Inflammatory macrophage treated with lipopolysaccharide for 1 hour (primary cell): ENCODE measurements around the gene MARS1.
A peak's percentile ranks its signal among the peaks of the same experiment; 100 is the strongest.

Experiments used
- DNase-seq, 2 donors: peaks; one replicate each; pipeline ENCODE4 v3.0.0-alpha.2; 2020 to 2022

MARS1 gene

DNA sequence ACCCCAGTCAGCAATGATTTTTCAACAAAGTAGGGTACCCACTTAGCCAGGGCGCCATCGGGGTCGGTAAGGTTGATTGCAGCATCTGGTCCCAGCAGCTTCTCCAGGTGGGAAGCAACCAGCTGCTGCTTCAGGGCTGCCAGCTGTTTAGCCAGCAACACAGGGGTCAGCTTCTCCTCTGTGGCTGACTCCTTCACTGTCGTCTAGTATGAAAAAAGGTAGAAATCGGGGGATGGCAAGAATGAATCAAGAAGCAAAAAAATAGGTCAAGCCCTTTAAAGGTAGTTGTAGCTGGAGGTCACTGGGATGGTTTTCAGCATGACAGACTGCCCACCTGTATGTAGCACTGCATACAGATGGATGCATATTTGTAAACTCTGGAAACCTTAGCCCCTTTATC, 46.4 kb downstream of the MARS1 start:
- no peak for DNase-seq

DNA sequence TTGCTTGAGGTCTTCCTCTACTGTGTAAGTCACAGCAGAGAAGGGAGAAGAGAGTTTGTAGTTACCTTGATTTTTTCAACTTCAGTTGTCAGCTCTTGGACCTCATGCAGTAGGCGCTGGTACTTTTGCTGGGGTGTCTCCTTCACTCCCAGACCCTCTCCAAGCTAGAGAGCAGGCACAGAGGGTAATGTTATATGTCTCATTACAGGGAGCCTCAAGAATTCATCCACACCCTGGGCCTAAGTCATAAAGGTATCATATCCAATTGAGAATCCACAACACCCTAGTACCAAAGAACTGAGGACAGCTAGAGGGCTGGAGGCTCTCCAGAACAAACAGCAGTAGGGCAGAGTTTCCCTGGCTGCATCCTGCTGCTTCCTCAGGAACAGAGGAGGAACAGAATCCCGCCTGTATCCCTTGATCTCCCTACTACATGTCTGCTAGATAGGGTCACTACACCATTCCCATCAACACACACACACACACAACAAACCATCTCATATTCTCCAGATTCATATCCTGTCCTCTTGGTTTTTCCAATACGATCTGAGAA, 47.2 kb downstream of the MARS1 start:
- no peak for DNase-seq

DNA sequence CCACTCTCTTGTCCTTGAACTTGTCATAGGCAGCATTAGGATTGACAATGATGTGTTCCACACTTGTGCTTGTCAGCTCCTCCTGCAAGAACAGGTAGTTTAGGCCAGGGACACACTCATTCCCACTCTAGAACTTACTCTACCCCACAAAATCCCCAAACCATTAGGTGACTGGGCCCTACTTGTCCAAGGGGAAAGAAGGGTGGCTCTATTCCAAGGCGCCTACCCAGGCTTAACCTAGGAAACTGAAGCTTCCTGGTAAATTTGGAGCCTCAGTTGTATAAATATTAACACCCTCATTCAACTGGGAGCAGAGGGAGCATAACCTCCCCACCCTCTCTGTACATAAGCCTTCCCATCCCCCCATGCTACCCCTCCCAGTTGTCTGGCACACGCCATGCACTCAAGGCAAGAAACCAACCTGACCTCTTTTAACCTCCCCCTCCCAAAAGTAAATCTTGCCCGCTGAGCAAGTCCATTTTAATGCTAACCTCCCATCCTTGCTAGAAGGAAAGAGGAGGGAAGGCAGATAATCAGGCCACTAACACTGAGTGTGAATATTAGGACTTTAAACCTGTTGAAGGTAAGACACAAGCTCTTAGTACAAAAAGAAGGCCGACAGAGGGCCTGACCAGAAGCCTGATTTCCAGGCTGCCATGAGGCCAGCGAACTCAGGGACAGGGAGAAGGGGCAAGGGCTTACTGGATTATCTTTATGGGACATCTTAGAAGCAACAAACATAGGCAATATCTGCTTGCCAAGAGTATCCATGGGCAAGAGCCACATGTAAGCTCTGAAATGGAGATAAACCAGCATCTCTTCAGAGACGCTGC, 48.1 kb downstream of the MARS1 start:
- no peak for DNase-seq

DNA sequence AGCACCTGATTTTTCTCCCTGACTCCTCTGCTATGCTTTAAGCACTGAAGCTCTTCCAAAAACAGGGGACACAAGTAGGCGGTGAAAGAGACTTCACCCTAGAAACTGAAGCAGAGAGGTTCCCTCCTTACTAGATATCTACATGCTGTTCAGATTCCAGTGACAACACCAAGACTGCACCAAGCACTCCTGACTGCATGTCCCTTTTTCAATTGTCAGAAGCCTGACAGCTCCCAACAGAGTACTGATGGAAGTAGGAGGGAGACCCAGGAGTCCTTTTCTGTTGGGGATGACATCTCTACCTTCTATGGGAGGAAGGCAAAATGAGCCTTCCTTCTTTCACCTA, 48.7 kb downstream of the MARS1 start:
- no peak for DNase-seq

DNA sequence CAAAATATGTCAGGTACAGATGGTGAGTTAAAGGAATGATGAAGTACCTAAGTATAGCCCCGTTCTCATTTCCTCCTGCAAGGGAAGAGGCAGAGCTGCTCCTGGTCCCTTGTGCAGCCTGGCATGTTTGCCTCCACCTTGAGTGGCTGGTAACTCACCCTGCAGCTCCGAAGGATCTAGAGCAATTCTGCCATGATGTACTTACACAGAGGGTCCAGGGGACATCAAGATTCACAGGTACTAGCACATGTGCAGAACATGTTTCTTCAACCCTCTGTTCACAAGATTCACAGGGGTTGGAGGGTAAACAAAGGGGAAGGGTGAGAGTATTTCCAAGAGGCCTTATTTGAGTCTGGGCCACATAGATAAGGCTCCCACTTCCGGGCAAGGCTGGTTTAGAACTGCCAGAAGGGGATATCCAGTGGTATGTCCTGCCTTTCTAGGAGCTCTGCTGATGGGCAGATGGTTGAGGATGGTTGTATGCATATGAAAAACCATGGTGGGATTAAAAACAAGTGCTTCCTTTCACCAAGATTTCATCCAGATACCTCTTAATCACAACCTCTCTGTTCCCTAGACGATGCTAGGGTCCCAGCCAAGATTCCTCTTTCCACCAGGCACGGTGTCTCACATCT, 51.4 kb downstream of the MARS1 start:
- no peak for DNase-seq

DNA sequence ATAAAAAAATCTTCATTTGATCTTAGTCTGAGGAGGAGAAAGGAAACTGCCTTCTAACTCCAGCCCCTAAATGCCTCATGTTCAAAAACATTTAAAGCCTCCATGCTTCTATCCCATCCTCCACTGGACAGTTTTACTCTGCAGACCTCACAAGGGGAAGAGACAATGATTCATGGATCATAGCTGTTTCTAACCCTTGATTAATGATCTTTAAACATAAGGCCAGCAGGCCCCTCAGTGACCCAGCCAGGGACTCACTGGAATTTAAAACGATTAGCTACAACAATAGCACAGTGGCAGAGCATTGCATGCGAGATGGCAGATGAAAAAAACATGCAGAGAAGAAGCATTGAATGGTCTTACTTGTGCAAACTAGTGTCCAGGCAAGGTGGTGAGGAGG, 53.1 kb downstream of the MARS1 start:
- no peak for DNase-seq

DNA sequence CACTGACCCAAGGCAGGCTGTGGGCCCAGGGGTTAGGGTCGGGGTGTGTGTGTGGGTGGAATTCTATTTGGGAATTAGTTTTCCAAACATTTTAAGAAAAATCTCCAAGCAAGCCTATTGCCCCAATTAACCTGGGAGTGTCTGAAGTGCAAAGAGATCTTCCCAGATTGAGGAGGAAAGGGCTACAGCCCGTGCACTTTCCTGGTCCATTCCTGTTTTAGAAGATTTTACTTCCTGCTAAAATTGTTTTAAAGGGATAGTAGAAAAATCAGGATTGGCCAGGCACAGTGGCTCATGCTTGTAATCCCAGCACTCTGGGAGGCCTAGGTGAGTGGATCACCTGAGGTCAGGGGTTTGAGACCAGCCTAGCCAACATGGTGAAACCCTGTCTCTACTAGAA, 53.8 kb downstream of the MARS1 start:
- DNase-seq: no peak

DNA sequence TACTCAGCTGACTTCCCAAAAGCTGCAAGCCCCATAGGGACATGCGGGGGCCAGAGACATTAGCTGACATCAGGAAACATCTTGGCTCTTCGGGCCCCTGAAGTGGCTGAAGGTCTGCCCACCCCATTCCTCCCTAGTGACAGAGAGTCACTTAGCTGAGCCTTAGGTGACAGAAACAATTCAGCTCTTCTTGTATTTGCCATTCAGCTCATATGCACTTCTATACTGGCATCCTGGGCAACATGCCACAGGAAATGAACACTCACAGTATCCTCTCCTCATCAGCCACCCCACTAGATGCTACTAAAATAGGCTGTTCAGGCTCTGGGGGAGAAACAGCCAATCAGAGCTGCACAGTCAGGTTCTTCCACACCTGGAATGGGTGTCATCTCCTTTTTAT, 55.7 kb downstream of the MARS1 start:
- DNase-seq: no peak

DNA sequence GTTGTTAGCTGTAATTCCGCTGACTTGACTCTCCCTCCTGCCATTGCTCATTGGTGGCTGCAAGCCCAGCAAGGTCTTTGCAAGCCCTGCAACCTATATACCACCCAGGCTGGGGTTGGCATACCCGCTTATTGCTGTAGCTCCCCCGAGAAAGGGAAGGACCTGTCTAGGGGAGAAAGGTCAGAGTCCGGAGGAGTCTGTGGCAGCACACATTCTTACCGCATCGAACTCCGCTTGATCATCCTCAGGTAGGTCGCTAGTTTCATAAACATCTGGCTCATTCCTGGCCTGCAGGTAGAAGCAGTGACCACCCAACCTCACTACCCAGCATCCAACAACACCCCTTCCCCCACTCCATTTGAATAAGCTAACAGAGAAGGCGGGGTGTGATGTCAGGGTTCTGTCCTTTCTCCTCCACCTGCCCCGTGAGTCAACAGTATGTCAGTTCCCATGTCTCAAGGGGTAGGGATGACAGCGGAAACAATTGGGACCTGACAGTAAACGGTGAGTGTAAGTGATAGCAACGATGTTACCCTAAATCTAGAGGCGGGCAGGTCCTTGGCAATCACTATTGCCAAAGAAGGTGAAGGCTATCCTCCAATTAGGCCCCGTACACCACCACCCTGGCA, 58.1 kb downstream of the MARS1 start:
- no peak for DNase-seq

DNA sequence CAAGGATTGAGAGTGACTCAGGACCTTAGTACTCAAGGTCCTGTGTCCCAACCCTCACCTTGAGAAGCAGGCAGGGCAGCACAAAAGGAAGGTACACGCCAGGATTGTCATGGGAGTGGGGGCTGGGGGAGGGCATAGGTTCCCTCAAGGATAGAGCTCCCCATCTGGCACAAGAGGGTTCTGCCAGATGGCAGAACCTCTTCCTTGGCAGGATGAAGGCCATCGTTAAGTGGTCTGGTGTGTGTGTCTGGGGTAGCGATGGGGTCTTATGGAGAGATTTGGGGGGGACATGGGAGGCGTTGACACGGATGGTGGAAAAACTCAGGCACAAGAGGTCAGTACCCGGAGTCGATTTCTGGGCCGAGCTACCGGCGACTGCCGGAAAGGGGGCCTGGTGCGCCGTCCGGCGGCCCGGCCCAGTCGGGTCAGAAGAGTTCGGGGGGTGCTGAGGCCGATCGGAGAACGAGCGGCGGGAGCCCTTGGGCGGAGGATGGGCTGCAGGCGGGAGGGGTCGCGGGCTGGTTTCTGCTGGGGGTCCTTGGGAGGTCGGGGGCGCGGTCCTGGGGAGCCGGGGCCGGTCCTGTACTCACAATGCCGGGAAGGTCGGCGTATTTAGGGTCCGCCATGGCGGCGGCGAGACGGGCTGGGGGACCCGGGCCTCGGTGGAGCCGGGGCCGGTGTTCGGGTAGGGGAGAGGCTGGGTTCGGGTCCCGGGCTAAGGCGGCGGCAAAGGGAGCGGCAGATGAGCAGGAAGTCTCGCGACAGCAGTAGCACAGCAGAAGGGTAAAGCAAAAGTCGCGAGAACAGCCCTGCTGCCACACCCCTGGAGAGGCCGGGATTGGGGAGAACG, 58.8 kb downstream of the MARS1 start, which contains the start of gene DCTN2:
Gene DCTN2 (minus strand): TSS at position 755 of the 850 bp plus-strand sequence. CDS start 129 bp downstream, at position 626.
- peak; percentile 98 to 99 for DNase-seq

DNA sequence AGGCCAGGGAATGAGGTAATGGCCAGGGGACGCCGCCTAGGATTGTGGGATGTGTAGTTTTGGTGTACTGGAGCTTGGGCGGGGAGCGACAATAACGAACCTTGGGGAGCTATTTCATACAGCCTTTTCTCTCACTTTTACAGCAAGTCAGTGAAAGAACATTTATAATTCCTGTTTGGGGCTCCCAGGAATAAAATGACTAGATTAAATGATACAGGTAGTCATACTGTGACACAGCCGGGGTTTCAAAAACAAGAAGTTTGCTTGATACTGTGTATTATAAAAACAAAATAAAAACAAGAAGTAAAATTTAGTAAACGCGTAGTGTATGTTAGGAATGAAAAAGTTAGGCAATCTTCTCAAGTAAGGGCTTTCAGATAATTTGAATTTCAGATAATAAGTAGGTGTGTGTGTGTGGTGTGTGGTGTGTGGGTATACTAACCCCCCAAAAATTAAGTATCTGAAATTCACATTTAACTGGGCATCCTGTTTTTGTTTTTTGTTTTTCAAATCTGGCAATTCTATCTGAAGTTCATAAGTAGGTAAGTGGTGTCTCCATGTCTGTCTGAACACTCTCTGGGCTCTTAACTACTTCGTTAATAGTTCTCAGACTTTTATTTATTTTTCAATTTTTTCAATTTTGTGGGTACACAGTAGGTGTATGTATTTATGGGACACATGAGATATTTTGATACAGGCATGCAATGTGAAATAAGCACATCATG, 59.6 kb downstream of the MARS1 start:
- no peak for DNase-seq

DNA sequence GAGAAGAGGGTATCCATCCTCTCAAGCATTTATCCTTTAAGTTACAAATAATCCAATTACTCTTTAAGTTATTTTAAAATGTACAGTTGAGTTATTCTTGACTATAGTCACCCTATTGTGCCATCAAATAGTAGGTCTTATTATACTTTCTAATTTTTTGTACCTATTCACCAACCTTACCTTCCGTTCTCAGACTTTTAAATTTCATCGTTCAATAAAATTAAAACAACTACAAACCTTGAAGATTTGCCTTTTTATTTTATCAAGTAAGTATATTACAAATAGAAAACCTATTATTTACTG, 60.1 kb downstream of the MARS1 start:
- DNase-seq: no peak

DNA sequence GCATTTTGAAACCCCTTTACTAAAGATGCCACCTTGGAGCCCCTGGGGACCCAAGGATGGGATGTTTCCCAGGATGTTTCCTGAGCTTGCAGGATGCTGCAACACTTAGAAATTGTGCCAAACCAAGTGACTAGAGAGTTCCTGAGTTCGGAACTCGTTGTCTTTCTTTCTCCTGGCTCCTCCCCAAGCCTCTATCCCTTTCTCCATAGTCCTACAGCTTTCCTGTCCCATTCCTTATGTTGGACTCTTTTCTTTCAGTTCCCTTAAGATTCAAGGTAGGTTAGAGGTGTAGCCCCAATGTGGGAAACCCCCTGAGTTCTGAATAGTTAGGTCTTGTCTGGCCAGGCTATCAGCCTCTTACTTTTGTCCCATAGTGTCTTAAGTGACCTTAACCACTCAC, 60.6 kb downstream of the MARS1 start:
- no peak for DNase-seq

DNA sequence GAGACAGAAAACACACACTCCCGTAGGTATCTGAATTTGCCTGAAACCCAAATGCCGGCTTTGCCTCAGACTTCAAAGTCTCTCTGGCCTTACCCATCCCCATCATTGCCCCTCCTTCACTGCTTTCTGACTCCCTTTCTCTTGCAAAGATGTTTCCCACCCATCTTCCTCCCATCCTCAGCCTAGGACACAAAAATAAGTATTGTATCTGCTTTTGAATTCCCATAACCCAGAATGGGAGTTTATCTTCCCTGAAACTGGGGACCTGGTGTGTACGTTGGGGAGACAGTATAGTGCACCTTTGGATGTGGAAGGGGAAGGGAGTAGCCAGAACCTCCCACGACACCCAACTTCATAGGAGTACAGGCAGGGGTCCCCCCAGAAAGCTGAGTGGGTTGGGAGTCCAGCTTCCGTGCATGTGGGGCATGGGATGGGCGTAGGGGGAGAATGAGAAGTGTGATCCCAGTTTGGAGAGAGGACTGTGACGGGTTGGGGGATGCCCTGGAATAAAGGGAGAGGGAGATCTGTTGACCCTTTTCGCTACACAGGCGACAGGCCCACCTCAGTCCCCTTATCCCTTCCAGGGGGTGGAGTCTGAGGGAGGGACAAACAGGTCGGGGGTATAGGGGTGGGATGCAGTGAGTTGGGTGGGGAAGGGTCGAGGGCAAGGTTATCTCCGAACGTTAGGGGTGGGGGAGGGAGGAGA, 61.5 kb downstream of the MARS1 start:
- DNase-seq: no peak

DNA sequence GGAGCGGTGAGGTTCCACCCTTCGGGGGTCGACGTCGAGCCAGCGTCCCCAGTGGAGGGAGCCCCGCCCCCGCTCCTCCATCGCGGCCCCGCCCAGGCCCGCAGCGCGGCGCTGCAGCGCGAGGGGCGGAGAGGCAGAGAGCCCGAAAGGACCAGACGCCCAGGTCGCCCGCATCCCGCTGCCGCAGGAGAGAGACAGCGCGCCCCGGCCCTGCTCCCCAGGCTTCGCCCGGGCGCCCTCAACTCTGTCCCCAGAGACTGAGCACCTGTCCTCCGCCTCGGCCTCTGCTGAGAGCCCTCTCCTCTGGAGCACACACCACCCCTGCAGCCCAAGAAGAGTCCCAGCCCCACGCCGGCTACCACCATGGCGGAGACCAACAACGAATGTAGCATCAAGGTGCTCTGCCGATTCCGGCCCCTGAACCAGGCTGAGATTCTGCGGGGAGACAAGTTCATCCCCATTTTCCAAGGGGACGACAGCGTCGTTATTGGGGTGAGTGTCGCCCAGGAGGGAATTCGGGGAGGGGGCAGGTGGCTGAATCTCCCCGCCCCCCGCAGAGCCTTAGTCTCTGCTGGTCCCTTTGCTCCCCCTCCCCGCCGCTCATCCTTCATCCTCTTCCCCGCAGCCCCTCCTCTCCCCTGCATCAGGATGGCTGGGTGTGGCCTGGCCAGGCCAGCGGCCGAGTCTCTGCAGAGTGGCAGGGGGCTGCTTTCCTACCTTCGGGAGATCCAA, 62.2 kb downstream of the MARS1 start, which contains the start of gene KIF5A:
Gene KIF5A (plus strand): TSS at position 136 of the 732 bp plus-strand sequence. CDS start 228 bp downstream, at position 364.
- no peak for DNase-seq

DNA sequence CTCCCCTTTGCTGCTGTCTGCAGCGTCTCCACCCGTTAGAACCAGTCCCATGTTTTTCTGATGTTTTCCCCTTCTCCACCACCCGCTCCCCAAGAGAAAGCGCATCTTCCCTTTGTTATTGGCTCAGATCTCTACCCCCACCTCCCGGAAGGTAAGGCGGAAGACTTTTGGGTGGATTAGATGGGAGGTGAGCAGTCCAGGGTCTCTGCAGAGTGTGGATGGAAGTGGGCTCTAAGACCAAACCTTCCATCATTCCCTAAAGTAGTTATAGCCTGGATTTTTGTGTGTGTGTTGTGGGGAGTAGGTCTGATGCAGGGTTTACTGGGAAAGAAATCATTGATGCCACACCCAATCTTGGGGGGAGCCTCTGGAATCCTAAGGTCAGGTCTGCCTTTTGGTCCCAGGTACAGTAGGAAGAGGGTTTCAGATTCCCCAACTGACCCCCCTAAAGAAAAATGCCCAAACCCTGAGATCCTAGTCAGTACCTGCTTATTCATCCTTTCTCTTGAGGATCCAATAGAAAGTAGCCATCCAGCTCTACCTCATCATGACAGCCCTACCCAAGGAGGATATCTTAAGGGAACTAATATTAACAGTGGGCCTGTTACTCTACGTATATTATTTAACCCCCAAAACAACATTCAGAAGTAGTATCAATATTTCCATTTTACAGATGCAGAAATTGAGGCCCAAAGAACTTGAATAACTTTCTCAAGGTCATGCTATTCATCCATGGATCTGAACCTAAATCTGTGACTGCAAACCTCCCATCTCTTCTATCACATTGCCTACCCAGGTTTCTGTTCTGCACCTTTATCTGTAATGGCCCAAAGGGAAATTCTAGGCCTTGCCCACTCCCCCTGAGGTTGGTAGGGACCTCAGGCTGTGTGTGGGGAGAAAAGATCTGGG, 63.0 kb downstream of the MARS1 start:
- no peak for DNase-seq

DNA sequence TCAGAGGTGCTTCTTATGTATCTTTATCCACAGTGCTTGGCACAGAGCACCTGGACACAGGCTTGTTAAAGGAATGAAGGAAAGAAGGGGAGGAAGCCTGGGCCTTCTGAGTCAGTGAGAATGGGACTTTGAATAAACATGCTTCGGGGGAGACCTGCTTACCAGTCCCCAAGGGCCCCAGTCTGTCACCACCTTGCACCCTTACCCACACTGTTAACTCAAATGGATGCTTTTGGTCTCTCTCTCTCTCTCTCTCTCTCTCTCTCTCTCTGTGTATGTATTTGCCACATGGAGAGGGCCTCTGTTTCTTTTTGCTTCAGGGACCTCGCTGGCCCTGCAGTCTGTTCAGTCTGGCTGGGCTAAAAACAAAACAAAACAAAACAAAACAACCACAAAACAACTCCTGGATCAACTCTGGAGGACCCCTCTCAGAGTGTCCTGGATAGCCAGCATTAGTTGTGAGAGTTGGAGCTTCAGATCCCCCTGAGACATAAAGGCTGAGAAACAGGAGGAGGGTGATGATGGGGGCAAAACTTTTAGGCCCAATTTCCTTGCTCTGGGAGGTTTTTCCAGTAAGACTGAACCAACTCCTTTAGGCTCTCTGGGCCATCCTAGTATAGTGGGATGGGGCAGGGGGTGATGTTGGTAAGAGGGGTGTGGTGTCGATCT, 63.9 kb downstream of the MARS1 start:
- DNase-seq: no peak

DNA sequence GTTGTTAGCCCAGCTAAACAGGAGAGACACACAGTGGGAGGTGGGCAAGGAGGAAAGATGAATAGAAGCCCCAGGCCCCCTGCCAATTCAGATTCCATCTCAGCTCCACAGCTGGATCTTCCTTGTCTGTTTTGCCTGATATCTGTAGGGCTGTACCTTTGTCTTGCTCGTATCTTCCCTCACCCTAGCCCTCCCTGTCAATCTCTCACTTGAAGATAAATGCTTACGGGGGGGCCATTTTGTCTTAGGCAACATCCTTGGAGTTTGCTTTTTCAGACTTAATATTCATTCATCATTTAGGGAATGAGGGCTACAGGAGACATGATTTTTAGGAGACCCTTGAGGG, 64.4 kb downstream of the MARS1 start:
- no peak for DNase-seq

DNA sequence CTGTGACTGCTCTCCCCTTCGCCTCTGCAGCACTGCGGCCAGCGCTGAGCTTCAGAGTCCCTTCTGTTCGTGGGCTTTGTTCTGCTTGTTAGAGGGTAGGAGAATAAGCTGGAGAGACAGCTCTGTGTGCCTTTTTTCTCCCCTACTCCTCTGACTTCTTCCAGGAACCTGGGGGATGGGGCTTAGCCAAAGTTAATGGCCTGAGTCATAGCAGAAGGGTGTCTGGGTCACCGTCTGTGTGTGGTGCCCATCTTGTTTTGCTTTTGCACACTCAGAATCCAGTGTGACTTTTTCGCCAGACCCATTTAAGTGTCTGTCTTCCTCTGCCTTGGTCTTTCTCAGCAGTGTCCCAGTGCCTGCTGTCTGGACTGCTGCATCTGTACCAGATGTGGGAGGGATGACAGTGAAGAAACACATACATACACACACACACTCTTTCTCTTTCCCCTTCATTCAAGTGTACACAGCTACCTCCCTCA, 65.0 kb downstream of the MARS1 start:
- no peak for DNase-seq
